Tibial nerve (tissue), 4 donors: ENCODE measurements around the gene TBC1D7.

Source experiments
- CTCF ChIP-seq, 5 experiments: fragments of 200-600 bp in 3 of 5; fragments of 450-650 bp in 2 of 5; sonication (generic) in 3 of 5; IDR thresholded peaks; one replicate each; pipeline ENCODE4 v1.5.1; 2016 to 2019; ENCODE audit warnings: antibody characterized with exemption in 5 of 5, mild to moderate bottlenecking in 3 of 5, moderate library complexity in 2 of 5
- EP300 ChIP-seq, 2 donors: sonication (generic); formaldehyde crosslinking; IDR thresholded peaks; one replicate each; pipeline ENCODE4 v1.6.1; 2017; ENCODE audit warnings: antibody characterized with exemption in 2 of 2, mild to moderate bottlenecking in 1 of 2
- POLR2A ChIP-seq, 2 donors: fragments of 450-650 bp; IDR thresholded peaks; one replicate each; pipeline ENCODE4 v1.6.1; 2017; ENCODE audit warnings: antibody characterized with exemption in 2 of 2, mild to moderate bottlenecking in 2 of 2, moderate library complexity in 2 of 2

- TF ChIP-seq CTCF (IDR thresholded peaks at IDR 0.05) = no peak
- TF ChIP-seq EP300 (IDR thresholded peaks at IDR 0.05) = no peak
- no peak for TF ChIP-seq POLR2A (IDR thresholded peaks at IDR 0.05)
Observed at GRCh38 chr6:13372688-13373487, 44.6 kb upstream of the TBC1D7 start.
